ENCODE measurements around the gene GRAMD2A.

GRAMD2A gene

DNA sequence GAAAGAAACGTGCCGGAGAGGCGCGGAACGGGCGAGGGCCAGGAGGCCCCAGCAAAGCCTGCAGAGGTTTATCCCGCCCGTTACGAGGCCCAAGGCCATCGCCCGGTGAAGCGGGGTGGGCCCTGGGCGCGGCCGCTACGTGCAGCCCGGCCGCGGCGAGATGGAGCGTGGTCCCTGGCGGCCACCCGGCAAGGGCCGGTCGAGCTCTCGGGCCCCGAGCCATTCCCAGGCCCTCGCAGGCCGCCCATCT, 32.3 kb upstream of the GRAMD2A start:
- Histone ChIP-seq H3K27ac (ENCODE audit: low read depth, low read length) (peak overlapping the region; percentile 93), H3K9me2 (replicated peaks; ENCODE audit: insufficient read depth, low read length) (no peaks in the 10 kb centered on the region), H3K36me3 (ENCODE audit: low read length) (peaks cover 3% of the 10 kb centered on the region), H3K9me3 (ENCODE audit: insufficient read depth, low read length) (no peaks in the 10 kb centered on the region), H2AFZ (ENCODE audit: low read depth, low read length, severe bottlenecking) (no peak overlapping the region), H3K9ac (ENCODE audit: low read length) (peak overlapping the region; percentile 98), H3K79me2 (ENCODE audit: insufficient read depth, low read length) (peaks cover 60% of the 10 kb centered on the region), H4K20me1 (ENCODE audit: low read depth, low read length) (peaks cover 10% of the 10 kb centered on the region), H3K4me2 (ENCODE audit: low read depth, low read length, poor library complexity, severe bottlenecking) (peak overlapping the region; percentile 88), H3F3A (ENCODE audit: insufficient read depth) (peaks cover 64% of the 10 kb centered on the region), H3K4me3 (ENCODE audit: insufficient read depth, low read length, poor library complexity, severe bottlenecking) (peak overlapping the region; percentile 97), H3K27me3 (ENCODE audit: low read length) (no peaks in the 10 kb centered on the region)
- TF ChIP-seq EZH2phosphoT487 (conservative IDR thresholded peaks at IDR 0.05; ENCODE audit: low read length): no peak
- TF ChIP-seq, protein P1, sequence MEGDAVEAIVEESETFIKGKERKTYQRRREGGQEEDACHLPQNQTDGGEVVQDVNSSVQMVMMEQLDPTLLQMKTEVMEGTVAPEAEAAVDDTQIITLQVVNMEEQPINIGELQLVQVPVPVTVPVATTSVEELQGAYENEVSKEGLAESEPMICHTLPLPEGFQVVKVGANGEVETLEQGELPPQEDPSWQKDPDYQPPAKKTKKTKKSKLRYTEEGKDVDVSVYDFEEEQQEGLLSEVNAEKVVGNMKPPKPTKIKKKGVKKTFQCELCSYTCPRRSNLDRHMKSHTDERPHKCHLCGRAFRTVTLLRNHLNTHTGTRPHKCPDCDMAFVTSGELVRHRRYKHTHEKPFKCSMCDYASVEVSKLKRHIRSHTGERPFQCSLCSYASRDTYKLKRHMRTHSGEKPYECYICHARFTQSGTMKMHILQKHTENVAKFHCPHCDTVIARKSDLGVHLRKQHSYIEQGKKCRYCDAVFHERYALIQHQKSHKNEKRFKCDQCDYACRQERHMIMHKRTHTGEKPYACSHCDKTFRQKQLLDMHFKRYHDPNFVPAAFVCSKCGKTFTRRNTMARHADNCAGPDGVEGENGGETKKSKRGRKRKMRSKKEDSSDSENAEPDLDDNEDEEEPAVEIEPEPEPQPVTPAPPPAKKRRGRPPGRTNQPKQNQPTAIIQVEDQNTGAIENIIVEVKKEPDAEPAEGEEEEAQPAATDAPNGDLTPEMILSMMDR (IDR thresholded peaks at IDR 0.05; ENCODE audit: insufficient read depth, low read length, poor library complexity, severe bottlenecking): no peak

- Histone ChIP-seq H3K4me3 (ENCODE audit: insufficient read depth, low read length, poor library complexity, severe bottlenecking) (peak overlapping the region; percentile 97), H3K4me2 (ENCODE audit: low read depth, low read length, poor library complexity, severe bottlenecking) (peak overlapping the region; percentile 88), H4K20me1 (ENCODE audit: low read depth, low read length) (peaks cover 10% of the 10 kb centered on the region), H2AFZ (ENCODE audit: low read depth, low read length, severe bottlenecking) (no peak overlapping the region), H3K9me3 (ENCODE audit: insufficient read depth, low read length) (no peaks in the 10 kb centered on the region), H3K36me3 (ENCODE audit: low read length) (peaks cover 3% of the 10 kb centered on the region), H3K9ac (ENCODE audit: low read length) (peak overlapping the region; percentile 98), H3F3A (ENCODE audit: insufficient read depth) (peaks cover 64% of the 10 kb centered on the region), H3K27me3 (ENCODE audit: low read length) (no peaks in the 10 kb centered on the region), H3K27ac (ENCODE audit: low read depth, low read length) (peak overlapping the region; percentile 93), H3K79me2 (ENCODE audit: insufficient read depth, low read length) (peaks cover 64% of the 10 kb centered on the region), H3K9me2 (replicated peaks; ENCODE audit: insufficient read depth, low read length) (no peaks in the 10 kb centered on the region)
- TF ChIP-seq EZH2phosphoT487 (conservative IDR thresholded peaks at IDR 0.05; ENCODE audit: low read length): no peak
- TF ChIP-seq, protein P1 (IDR thresholded peaks at IDR 0.05; ENCODE audit: insufficient read depth, low read length, poor library complexity, severe bottlenecking): no peak
Observed at GRCh38 chr15:72229076-72229946, 31.7 kb upstream of the GRAMD2A start.

DNA sequence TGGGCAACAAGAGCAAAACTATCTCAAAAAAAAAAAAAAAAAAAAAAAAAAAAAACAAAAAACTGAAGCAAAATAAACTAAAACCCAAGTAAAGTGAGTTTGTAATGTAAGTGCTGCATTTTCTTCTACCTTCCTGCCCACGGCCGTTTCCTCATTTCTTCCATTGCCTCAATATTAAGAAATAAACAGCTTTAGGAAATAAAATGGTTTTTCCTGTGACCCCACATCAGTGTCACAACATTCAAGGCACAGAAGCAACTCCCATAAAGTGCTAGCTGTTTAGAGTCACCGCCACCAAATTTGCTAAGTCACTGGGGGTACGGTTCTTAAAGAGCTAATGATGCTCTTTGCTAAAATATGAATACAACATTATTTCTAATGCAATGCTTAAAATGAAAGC, 30.1 kb upstream of the GRAMD2A start:
- H3K27ac ChIP-seq (ENCODE audit: low read depth, low read length): peak overlapping the region; percentile 93

More for the DNA sequence above, 30.1 kb upstream of the GRAMD2A start:
- peak overlapping the region; percentile 88 for H3K4me2 ChIP-seq (ENCODE audit: low read depth, low read length, poor library complexity, severe bottlenecking)
- no peak overlapping the region for H2AFZ ChIP-seq (ENCODE audit: low read depth, low read length, severe bottlenecking)
- H3K79me2 ChIP-seq (ENCODE audit: insufficient read depth, low read length): peaks cover 80% of the 10 kb centered on the region
- H3K27me3 ChIP-seq (ENCODE audit: low read length): no peaks in the 10 kb centered on the region
- H3K4me3 ChIP-seq (ENCODE audit: insufficient read depth, low read length, poor library complexity, severe bottlenecking): peak overlapping the region; percentile 97
- H4K20me1 ChIP-seq (ENCODE audit: low read depth, low read length): peaks cover 23% of the 10 kb centered on the region
- H3F3A ChIP-seq (ENCODE audit: insufficient read depth): peaks cover 60% of the 10 kb centered on the region
- no peaks in the 10 kb centered on the region for H3K9me3 ChIP-seq (ENCODE audit: insufficient read depth, low read length)
- TF ChIP-seq, protein P1 (IDR thresholded peaks at IDR 0.05; ENCODE audit: insufficient read depth, low read length, poor library complexity, severe bottlenecking): no peak
- TF ChIP-seq EZH2phosphoT487 (conservative IDR thresholded peaks at IDR 0.05; ENCODE audit: low read length): no peak
- peak overlapping the region; percentile 98 for H3K9ac ChIP-seq (ENCODE audit: low read length)
- no peaks in the 10 kb centered on the region for H3K9me2 ChIP-seq (replicated peaks; ENCODE audit: insufficient read depth, low read length)
- H3K36me3 ChIP-seq (ENCODE audit: low read length): peaks cover 3% of the 10 kb centered on the region

Measured in SU-DHL-6 (cell line).